Measurements from ENCODE around the gene LRRC61.

LRRC61 gene

DNA sequence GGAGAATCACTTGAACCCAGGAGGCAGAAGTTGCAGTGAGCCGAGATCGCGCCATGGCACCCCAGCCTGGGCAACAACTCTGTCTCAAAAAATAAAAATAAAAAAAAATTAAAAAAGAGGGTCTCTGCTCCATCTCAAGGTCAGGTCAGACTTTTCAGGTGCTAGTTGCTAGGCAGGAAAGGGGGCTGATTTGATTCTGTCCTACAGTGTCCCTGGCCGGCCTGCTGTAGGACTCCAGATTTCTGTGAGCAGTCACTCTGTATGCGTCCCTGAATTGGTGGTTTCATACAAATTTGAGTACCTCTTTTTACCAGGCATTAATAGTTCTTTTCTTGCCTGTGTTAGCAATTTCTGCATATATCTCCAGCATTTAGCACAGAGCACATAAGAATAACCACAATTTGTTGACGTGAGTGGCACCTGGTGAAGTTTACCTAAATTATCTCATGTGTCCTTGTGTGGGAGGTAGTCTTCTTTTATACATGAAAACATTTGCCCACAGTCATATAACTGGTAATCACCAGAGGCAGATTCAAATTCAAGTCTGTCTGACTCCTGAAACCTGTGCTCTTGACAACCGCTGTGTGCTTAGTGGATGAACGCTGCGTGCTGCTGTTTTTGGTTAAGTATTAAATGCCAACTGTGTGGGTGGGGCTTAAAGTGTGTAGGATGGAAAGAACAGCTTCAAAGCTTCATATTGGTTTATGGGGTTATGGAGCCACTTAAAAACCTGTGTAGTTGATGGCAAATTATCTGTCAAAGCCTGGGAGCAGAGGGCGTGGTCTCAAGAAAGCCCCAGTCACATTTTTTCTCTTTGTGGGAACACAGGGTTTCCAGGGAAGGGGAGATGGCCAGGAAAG lies 52.7 kb downstream of the LRRC61 start:
- H3K4me1 ChIP-seq (ENCODE audit: control insufficient read depth, insufficient read depth, low read length, poor library complexity, severe bottlenecking): peaks cover 22% of the 10 kb centered on the region
- no peak for DNase-seq

DNA sequence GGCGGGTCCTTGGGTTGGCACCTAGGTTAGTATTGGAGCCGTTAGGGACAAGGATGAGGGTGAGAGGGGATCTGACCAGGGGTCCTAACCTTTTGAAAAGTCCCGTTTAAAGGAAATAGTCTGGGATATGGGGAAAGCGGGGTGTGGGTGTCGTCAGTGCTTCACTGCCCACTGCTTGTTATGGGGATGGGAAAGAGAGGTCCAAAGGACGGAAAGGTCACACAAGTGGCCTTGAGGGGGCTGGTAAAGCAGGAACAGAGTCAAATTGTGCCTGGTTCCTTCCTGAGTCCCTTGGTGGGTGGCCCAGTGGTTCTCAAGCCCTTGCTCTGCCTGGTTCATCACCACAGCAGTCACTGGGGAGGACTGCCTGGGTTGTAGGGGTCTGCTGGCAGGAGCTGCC lies 53.4 kb downstream of the LRRC61 start:
- no peak for DNase-seq
- Histone ChIP-seq H3K27ac (ENCODE audit: insufficient read depth, low read length, poor library complexity, severe bottlenecking) (no peak overlapping the region), H3K9me3 (ENCODE audit: control insufficient read depth, low read length) (no peaks in the 10 kb centered on the region), H3K4me3 (ENCODE audit: insufficient read depth, low read depth, low read length, poor library complexity, severe bottlenecking) (no peak overlapping the region), H3K36me3 (ENCODE audit: control insufficient read depth, insufficient read depth, low read length) (peaks cover 12% of the 10 kb centered on the region), H3K4me1 (ENCODE audit: control insufficient read depth, insufficient read depth, low read length, poor library complexity, severe bottlenecking) (peaks cover 22% of the 10 kb centered on the region), H3K27me3 (replicated peaks; ENCODE audit: control insufficient read depth, insufficient read depth, low read length, poor library complexity, severe bottlenecking) (no peaks in the 10 kb centered on the region)

More for the DNA sequence above, 52.7 kb downstream of the LRRC61 start:
- H3K36me3 ChIP-seq (ENCODE audit: control insufficient read depth, insufficient read depth, low read length): peaks cover 15% of the 10 kb centered on the region
- peak overlapping the region; percentile 23 for H3K27ac ChIP-seq (ENCODE audit: insufficient read depth, low read length, poor library complexity, severe bottlenecking)
- H3K27me3 ChIP-seq (replicated peaks; ENCODE audit: control insufficient read depth, insufficient read depth, low read length, poor library complexity, severe bottlenecking): no peaks in the 10 kb centered on the region
- no peak overlapping the region for H3K4me3 ChIP-seq (ENCODE audit: insufficient read depth, low read depth, low read length, poor library complexity, severe bottlenecking)
- H3K9me3 ChIP-seq (ENCODE audit: control insufficient read depth, low read length): no peaks in the 10 kb centered on the region

- peaks cover 22% of the 10 kb centered on the region for H3K4me1 ChIP-seq (ENCODE audit: control insufficient read depth, insufficient read depth, low read length, poor library complexity, severe bottlenecking)
- no peak overlapping the region for H3K4me3 ChIP-seq (ENCODE audit: insufficient read depth, low read depth, low read length, poor library complexity, severe bottlenecking)
- H3K27ac ChIP-seq (ENCODE audit: insufficient read depth, low read length, poor library complexity, severe bottlenecking): no peak overlapping the region
- no peaks in the 10 kb centered on the region for H3K27me3 ChIP-seq (replicated peaks; ENCODE audit: control insufficient read depth, insufficient read depth, low read length, poor library complexity, severe bottlenecking)
- DNase-seq: no peak
- H3K36me3 ChIP-seq (ENCODE audit: control insufficient read depth, insufficient read depth, low read length): peaks cover 8% of the 10 kb centered on the region
- H3K9me3 ChIP-seq (ENCODE audit: control insufficient read depth, low read length): no peaks in the 10 kb centered on the region
These were observed 54.0 kb downstream of the LRRC61 start for GRCh38 chr7:150377196-150377595.

DNA sequence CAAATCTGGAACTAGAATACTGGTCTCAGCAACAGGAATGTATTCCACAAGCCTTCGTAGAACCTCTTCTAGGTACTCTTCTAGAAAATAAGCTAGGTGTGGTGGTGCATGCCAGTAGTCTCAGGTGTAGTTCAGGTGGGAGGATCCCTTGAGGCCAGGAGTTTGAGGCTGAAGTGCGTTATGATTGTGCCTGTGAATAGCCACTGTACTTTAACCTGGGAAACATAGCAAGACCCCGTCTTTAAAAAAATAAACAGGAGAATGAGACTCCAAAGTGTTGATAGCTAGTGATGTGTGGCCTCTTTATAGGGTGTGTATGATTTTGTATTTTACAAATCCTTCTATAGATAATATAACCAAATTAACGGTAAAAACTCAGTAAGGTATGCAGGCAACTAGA lies 54.5 kb downstream of the LRRC61 start:
- peak overlapping the region; percentile 74 for H3K27ac ChIP-seq (ENCODE audit: insufficient read depth, low read length, poor library complexity, severe bottlenecking)
- no peak for DNase-seq

DNA sequence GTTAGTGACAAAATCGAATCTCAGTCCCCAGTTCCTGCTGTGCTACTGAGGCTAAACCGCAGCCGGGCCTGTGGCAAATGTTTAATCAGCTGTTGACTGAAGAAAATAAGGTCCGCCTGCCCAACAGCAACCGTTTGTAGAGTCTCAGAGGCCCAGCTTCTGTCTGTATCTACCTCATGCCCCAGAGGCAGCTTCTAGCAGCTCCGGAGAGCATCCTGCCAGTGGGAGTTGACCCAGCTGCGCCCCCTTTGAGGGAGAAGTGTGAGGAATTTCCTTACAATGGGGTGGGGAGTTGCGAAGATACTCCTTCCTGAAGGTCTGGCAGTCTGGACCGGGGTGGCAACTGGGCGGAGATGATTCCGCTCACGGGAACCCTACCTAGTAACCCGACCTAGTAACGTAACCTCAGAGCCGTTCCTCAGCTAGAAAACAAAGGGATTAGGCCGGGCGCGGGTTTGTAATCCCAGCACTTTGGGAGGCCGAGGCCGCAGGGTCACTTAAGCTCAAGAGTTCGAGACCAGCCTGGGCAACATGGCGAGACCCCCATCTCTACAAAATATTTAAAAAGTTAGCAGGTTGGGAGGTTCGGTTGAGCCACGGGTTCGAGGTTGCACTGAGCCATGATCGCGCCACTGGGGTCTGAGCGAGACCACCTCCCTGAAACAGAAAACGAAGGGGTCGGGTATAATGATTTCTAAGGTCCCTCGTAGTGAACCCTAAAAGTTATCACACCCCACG lies 55.1 kb downstream of the LRRC61 start:
- Histone ChIP-seq H3K27ac (ENCODE audit: insufficient read depth, low read length, poor library complexity, severe bottlenecking) (peak overlapping the region; percentile 74), H3K9me3 (ENCODE audit: control insufficient read depth, low read length) (no peaks in the 10 kb centered on the region), H3K36me3 (ENCODE audit: control insufficient read depth, insufficient read depth, low read length) (peaks cover 7% of the 10 kb centered on the region), H3K4me1 (ENCODE audit: control insufficient read depth, insufficient read depth, low read length, poor library complexity, severe bottlenecking) (peaks cover 22% of the 10 kb centered on the region), H3K27me3 (replicated peaks; ENCODE audit: control insufficient read depth, insufficient read depth, low read length, poor library complexity, severe bottlenecking) (no peaks in the 10 kb centered on the region), H3K4me3 (ENCODE audit: insufficient read depth, low read depth, low read length, poor library complexity, severe bottlenecking) (peak overlapping the region; percentile 83)
- DNase-seq: peak; percentile 31 to 40 (median 34)

More for the DNA sequence above, 54.5 kb downstream of the LRRC61 start:
- Histone ChIP-seq H3K27me3 (replicated peaks; ENCODE audit: control insufficient read depth, insufficient read depth, low read length, poor library complexity, severe bottlenecking) (no peaks in the 10 kb centered on the region), H3K36me3 (ENCODE audit: control insufficient read depth, insufficient read depth, low read length) (peaks cover 8% of the 10 kb centered on the region), H3K4me3 (ENCODE audit: insufficient read depth, low read depth, low read length, poor library complexity, severe bottlenecking) (no peak overlapping the region), H3K4me1 (ENCODE audit: control insufficient read depth, insufficient read depth, low read length, poor library complexity, severe bottlenecking) (peaks cover 22% of the 10 kb centered on the region), H3K9me3 (ENCODE audit: control insufficient read depth, low read length) (no peaks in the 10 kb centered on the region)

- peak; percentile 86 to 91 (median 89) for DNase-seq
- no peaks in the 10 kb centered on the region for H3K27me3 ChIP-seq (replicated peaks; ENCODE audit: control insufficient read depth, insufficient read depth, low read length, poor library complexity, severe bottlenecking)
- H3K4me3 ChIP-seq (ENCODE audit: insufficient read depth, low read depth, low read length, poor library complexity, severe bottlenecking): peak within 1 kb of the TSS; percentile 83
- peak within 1 kb of the TSS; percentile 74 for H3K27ac ChIP-seq (ENCODE audit: insufficient read depth, low read length, poor library complexity, severe bottlenecking)
- H3K9me3 ChIP-seq (ENCODE audit: control insufficient read depth, low read length): no peaks in the 10 kb centered on the region
- peaks cover 22% of the 10 kb centered on the region for H3K4me1 ChIP-seq (ENCODE audit: control insufficient read depth, insufficient read depth, low read length, poor library complexity, severe bottlenecking)
- no peaks in the 10 kb centered on the region for H3K36me3 ChIP-seq (ENCODE audit: control insufficient read depth, insufficient read depth, low read length)
These were observed 55.8 kb downstream of the LRRC61 start, which contains the start of gene ZNF775 for GRCh38 chr7:150378853-150379440. Gene ZNF775, plus strand, starts transcription at chr7:150379330. Its CDS starts 9,141 bp downstream, at chr7:150388471.

GRCh38 chr7:150379441-150380379 lies 56.6 kb downstream of the LRRC61 start:
- no peak for DNase-seq
- Histone ChIP-seq H3K27me3 (replicated peaks; ENCODE audit: control insufficient read depth, insufficient read depth, low read length, poor library complexity, severe bottlenecking) (no peaks in the 10 kb centered on the region), H3K4me1 (ENCODE audit: control insufficient read depth, insufficient read depth, low read length, poor library complexity, severe bottlenecking) (peaks cover 22% of the 10 kb centered on the region), H3K9me3 (ENCODE audit: control insufficient read depth, low read length) (no peaks in the 10 kb centered on the region), H3K4me3 (ENCODE audit: insufficient read depth, low read depth, low read length, poor library complexity, severe bottlenecking) (peak overlapping the region; percentile 83), H3K36me3 (ENCODE audit: control insufficient read depth, insufficient read depth, low read length) (no peaks in the 10 kb centered on the region), H3K27ac (ENCODE audit: insufficient read depth, low read length, poor library complexity, severe bottlenecking) (peak overlapping the region; percentile 61)

DNA sequence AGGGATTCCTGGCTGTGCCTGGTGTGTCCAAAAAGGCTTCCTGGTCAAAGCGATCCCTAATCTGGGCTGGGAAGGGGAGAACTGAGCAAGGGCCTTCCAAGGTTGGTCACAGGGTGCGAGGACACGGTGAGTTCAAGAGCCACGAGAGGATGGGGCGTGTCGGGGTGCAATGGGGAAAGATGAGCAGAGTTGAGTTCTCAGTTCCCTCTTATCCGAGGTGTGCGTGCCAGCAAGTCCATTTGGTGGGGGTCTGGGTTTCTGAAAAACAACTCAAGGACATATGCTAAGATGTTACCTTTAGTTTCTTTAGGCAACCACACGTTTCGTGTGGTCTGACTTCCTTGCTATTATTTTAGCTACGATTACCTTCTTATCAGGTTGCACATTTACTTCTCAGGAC lies 57.3 kb downstream of the LRRC61 start:
- DNase-seq: no peak
- Histone ChIP-seq H3K36me3 (ENCODE audit: control insufficient read depth, insufficient read depth, low read length) (no peaks in the 10 kb centered on the region), H3K27me3 (replicated peaks; ENCODE audit: control insufficient read depth, insufficient read depth, low read length, poor library complexity, severe bottlenecking) (no peaks in the 10 kb centered on the region), H3K4me1 (ENCODE audit: control insufficient read depth, insufficient read depth, low read length, poor library complexity, severe bottlenecking) (peaks cover 22% of the 10 kb centered on the region), H3K9me3 (ENCODE audit: control insufficient read depth, low read length) (no peaks in the 10 kb centered on the region), H3K27ac (ENCODE audit: insufficient read depth, low read length, poor library complexity, severe bottlenecking) (no peak overlapping the region), H3K4me3 (ENCODE audit: insufficient read depth, low read depth, low read length, poor library complexity, severe bottlenecking) (no peak overlapping the region)

DNA sequence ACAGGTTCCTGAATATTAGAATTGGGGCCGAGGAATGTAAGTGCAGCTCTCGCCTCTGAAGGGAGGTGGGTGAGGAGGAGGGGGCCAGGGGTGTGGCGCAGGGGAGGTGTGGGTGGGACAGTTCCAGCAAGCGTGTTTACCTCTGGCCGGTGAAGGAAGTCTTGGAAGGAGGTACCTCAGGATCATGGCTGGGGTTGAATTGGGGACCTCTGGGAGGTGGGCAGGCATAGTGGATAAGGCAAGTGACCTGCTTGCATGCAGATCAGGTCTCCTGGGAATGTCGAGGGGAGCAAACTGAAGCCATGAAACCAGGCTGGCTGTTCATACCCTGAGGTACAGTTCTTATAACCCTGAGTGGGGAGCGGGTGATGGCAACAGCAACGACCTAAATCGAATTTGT lies 57.9 kb downstream of the LRRC61 start:
- H3K9me3 ChIP-seq (ENCODE audit: control insufficient read depth, low read length): no peaks in the 10 kb centered on the region
- DNase-seq: no peak
- H3K27me3 ChIP-seq (replicated peaks; ENCODE audit: control insufficient read depth, insufficient read depth, low read length, poor library complexity, severe bottlenecking): no peaks in the 10 kb centered on the region
- no peak overlapping the region for H3K27ac ChIP-seq (ENCODE audit: insufficient read depth, low read length, poor library complexity, severe bottlenecking)
- H3K4me3 ChIP-seq (ENCODE audit: insufficient read depth, low read depth, low read length, poor library complexity, severe bottlenecking): no peak overlapping the region
- H3K36me3 ChIP-seq (ENCODE audit: control insufficient read depth, insufficient read depth, low read length): no peaks in the 10 kb centered on the region
- H3K4me1 ChIP-seq (ENCODE audit: control insufficient read depth, insufficient read depth, low read length, poor library complexity, severe bottlenecking): peaks cover 17% of the 10 kb centered on the region

Measured in effector memory CD4-positive, alpha-beta T cell (primary cell).